GM19025 (cell line): Measurements from ENCODE around the gene COX6A2.

Source experiments
- ATAC-seq: cut with Tn5 transposase; IDR thresholded peaks from one replicate; pipeline ENCODE4 v1.9.1; 2021; ENCODE audit warnings: mild to moderate bottlenecking, low read depth, moderate library complexity; ENCODE audit not compliant: unreplicated experiment

The COX6A2 gene

DNA sequence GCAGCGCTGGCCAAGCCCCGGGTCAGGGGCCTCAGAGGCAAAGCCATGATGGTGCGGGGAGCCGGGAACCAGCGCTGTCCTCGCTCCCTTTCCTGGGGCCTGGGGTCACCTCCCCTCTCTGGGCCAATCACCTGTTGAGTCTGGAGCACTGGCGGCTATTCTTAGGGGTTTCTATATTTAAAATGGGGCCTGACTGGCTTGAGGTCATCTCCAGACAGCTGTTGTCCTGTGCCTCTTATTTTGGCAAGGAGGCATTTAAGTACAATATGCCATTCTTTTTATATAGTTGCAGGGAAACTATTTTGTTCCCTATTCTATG is at the start of gene COX6A2:
Gene COX6A2 (minus strand): TSS at position 82 of the 319 bp plus-strand sequence. CDS start 35 bp downstream, at position 47.
- no peak for ATAC-seq

DNA sequence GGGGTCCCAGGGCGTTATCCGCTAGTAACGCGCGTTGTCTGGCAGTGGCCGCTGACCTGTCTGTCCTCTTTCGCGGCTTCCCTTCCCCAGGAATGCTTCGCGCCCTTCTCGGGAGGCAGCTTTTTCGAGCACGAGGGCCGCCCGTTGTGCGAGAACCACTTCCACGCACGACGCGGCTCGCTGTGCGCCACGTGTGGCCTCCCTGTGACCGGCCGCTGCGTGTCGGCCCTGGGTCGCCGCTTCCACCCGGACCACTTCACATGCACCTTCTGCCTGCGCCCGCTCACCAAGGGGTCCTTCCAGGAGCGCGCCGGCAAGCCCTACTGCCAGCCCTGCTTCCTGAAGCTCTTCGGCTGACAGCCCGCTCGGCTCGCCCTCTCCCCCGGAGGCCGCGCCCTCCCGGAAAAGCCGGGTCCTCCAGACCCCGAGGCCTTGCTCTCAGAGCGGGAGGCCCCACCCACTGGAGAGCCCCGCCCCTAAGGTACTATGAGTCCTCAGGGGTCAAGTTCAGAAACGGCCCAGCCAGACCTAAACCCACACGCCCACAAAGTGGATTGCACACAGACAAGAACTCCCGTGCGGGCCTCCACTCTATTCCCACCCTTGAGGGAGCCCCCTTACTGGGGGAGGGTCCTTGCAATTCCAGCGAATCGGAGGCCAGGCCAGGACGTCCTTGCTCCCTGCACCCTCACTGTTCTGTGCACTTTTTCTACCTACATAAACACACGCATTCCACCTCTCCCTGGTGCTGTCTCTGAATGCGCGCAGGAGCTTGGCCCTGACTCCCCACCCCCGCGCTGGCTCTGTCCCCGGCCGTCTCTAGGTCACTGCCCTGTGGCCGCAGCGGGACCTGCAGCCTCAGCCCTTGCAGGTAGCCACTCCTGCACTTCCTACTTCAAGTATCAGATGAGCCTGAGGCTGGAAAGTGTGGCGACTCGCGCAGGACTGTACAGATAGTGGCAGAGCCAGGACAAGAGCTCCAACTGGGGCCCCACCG is 49.4 kb upstream of the COX6A2 start:
- ATAC-seq, result peak; percentile 21

DNA sequence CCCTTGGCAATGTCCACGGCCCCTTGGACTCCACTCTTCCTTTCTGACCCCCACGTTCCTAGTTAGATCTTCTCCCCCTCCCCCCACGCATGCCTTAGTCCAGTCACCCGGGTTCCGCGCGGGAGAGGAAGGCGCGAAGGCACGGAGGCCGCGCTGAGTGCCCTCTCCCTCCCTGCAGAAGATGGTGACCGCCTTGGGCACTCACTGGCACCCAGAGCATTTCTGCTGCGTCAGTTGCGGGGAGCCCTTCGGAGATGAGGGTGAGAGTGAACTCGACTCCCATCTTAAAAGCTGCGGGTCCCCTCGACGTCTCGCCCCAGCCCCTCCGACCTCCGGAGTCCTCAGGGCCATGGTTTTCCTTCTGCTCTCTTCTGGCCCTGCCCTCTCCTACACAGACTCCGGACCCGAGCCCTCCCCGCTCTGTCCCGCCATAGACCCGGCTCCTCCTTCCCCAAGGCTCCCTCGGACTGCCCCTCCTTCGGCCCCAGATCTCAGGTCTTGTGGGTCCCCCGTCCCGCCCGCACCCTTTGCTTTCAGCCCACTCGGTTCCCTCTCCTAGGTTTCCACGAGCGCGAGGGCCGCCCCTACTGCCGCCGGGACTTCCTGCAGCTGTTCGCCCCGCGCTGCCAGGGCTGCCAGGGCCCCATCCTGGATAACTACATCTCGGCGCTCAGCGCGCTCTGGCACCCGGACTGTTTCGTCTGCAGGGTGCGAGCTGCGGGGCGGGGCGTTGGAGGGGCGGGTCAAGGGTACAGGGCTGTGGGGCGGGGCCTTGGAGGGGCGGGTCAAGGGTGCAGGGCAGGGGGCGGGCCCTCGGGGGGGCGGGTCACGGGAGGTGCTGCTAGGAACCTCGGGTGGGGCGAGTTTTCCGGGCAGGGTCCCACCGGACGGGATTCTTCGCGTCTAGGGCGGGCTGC is 48.4 kb upstream of the COX6A2 start:
- peak; percentile 57 for ATAC-seq

DNA sequence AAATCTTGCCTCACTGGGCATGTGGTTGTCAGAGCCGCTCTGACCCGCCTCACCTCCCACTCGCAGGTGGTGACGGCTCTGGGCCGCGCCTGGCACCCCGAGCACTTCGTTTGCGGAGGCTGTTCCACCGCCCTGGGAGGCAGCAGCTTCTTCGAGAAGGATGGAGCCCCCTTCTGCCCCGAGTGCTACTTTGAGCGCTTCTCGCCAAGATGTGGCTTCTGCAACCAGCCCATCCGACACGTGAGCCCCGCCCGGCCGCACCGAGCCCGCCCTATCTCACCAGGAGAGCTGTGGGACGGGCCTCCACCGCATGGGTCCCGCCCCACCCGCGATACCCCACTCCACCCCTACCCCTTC is 47.8 kb upstream of the COX6A2 start:
- no peak for ATAC-seq

DNA sequence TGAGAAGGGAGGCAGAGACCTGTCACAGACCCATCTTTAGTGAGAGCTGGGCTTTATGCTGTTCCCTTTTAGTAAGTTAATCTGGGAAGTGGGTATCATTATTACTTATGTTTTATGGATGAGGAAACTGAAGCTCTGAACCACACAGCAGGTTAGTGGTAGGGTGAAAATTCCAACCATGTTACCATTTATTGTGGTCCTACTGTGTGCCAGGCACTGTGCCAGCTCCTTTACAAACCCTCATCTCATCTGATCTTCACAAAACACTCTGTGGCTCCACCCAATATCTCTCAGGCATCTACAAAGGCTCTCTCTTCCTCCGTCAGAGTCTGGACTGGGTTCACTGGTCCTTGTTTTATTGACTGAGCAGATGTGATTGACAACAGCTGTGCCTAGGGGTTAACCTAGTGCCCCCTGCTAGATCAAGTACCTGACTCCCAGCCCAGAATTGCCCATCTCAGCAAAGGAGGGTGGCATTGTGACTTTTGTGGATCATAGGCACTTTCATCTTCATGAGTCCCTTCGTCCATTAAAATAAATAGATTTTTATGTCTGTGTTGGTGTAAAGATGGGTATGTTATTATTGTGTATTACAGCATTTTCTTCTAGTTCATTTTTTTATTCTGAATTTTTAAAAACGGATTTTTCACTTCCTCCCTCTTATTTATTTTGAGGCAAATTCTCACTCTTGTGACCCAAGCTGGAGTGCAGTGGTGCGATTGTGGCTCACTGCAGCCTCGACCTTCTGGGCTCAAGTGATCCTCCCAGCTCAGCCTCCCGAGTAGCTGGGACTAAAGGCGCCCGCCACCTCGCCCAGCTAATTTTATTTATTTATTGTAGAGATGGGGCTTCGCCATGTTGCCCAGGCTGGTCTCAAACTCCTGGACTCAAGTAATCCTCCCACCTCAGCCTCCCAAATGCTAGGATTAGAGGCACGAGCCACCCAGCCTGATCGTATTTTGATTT is 46.9 kb upstream of the COX6A2 start:
- ATAC-seq, result no peak

DNA sequence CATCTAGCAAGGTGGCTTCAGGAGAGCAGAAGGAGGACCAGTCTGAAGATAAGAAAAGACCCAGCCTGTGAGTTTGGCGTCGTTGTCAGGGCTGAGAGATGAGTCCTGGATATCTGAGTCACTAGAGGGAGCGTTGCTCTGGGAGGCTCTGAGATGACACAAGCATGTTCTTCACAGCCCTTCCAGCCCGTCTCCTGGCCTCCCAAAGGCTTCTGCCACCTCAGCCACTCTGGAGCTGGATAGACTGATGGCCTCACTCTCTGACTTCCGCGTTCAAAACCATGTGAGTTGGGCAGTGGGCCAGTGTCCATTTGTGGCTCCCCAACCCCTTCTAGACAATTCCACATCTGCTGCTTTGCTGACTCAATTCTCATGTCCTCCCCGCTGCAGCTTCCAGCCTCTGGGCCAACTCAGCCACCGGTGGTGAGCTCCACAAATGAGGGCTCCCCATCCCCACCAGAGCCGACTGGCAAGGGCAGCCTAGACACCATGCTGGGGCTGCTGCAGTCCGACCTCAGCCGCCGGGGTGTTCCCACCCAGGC is 46.1 kb upstream of the COX6A2 start:
- no peak for ATAC-seq

DNA sequence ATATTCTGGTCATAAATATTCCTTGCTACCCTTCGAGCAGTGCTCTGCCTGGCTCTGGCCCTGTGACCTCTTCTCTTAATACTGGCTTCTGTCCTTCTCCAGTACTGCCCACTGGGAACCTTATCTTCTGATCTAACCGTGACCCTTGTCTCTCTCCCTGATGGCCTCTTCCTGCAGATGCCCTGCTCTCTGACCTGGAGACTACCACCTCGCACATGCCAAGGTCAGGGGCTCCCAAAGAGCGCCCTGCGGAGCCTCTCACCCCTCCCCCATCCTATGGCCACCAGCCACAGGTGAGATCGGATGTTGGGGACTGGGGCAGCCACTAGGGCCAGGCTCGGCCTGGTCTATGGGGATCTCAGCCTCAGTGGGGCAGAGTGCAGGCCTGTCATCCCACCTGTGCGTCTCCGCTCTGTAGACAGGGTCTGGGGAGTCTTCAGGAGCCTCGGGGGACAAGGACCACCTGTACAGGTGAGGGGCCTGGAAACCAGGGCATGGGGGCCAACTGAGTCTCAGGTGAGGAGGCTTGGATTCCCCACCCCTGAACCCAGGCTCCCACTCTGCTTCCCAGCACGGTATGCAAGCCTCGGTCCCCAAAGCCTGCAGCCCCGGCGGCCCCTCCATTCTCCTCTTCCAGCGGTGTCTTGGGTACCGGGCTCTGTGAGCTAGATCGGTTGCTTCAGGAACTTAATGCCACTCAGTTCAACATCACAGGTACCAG is 45.3 kb upstream of the COX6A2 start:
- no peak for ATAC-seq

DNA sequence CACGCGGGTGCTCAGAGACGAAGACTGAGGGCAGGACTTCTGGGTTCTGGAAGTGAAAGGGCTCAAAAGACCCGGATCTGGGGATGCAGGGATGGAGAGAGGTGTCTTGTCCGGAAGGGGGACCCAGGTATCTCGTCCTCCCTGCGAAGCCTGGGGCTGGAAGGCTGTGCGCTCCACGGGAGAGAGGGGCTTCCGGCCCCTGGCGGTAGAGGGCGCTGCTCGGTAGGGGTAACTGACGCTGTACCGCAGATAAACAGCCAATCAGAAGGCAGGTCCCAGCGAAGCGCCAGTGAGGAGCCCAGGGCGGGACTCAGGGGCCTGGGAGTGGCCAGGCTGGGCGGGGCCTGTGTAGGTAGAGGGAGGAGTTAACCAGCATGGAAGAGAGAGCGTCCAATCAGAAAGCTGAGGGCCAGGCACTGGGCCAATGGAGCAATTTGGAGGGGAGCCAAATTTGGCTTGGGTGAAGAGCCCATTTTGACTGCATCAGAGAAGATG is 44.6 kb upstream of the COX6A2 start:
- no peak for ATAC-seq

DNA sequence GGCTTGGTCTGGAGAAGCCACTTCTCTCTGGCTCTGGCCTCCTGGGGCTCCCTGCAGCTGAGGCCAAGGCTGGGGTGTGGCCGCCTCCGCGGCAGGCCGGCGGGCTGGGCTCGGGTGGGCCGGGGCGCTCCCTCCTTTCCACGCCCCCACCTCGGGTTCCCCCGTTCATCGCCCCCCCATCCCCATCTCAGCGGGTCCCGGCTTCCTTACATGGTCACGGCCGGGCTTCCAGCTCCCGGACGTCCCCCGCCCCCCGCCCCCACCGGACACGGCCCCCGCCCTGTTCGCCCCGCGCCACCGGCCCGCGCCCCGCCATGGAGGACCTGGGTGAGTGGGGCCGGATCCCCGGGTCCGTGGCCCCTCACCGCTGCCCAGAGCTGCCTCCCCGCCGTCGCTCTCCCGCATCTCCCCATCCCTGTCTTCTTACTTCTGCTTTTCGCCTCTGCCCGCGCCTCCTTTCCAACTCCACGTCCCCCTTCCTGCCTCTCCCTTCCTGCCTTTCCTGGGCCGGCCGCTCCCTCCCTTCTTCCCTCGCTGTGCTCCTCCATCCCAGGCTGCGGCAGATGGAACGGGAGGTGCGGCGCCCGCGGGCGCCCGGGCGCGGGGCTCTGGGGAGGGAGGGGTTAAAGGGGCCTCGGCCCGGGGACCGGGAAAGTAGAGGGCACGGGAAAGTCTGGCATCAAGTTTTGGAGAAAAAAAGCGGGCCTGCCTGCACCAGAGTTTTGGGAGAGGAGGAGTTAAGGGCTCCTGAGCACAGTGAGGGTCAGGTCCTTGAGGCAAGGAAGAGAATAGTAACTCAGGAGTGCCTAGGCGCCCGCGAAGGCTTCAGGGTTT is 43.9 kb upstream of the COX6A2 start, which contains the start of gene TGFB1I1:
Gene TGFB1I1 (plus strand): TSS at position 278 of the 834 bp plus-strand sequence. CDS start 37 bp downstream, at position 315.
- ATAC-seq, result no peak

DNA sequence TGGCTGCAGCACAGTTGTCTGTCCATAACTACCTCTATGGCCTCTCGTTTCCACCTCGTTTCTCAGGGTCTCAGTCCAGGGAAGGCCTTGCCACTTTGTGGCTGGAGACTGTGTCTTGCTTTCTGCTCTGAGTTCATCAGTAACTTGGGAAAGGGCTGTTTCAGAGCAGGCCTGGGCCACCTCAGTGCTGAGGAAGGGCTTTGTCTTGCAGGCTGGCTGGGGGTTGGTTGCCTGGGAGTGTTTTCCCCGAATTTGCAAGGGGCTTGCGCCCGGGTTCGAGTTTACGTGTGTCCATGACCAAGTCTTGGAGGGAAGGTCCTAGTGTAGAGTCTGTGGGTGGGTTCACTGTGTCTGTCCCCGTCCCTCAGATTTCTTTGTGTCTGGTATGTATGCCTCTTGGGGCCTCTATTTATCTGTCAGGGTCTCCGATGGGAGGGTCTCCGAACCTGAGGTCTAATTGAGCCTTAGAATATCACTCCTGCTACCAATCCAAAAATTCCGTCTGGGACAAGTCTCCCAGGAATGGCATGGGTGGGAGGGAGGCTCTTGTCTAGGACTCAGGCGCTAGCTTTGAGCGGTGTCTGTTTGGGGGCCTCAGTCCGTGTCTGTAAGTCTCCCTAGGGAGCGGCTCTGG is 43.2 kb upstream of the COX6A2 start:
- no peak for ATAC-seq

DNA sequence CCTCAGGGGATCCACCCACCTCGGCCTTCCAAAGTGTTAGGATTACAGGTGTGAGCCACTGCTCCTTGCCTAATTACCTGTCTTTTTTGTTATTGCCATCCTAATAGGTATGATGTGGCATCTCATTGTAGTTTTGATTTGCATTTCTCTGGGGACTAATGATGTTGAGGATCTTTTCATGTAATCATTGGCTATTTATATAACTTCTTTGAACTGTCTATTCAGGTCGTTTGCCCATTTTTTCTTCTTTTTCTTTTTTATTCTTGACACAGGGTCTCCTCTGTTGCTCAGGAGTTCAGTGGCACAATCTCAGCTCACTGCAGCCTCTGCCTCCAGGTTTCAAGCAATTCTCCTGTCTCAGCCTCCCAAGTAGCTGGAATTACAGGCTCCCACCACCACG is 42.5 kb upstream of the COX6A2 start:
- ATAC-seq, result no peak

DNA sequence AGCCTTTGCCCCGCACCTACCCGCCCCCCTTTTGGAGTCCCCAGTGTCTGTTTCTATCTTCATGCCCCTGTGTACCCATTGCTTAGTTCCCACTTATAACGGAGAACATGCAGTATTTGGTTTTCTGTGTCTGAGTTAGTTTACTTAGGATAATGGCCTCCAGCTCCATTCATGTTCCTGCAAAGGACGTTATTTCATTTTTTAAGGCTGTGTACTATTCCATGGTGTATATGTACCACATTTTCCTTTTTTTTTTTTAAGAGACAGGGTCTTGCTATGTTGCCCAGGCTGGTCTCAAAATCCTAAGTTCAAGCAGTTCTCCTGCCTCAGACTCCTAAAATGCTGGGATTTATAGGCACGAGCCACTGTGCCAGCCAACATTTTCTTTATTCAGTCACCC is 39.7 kb upstream of the COX6A2 start:
- ATAC-seq, result no peak

DNA sequence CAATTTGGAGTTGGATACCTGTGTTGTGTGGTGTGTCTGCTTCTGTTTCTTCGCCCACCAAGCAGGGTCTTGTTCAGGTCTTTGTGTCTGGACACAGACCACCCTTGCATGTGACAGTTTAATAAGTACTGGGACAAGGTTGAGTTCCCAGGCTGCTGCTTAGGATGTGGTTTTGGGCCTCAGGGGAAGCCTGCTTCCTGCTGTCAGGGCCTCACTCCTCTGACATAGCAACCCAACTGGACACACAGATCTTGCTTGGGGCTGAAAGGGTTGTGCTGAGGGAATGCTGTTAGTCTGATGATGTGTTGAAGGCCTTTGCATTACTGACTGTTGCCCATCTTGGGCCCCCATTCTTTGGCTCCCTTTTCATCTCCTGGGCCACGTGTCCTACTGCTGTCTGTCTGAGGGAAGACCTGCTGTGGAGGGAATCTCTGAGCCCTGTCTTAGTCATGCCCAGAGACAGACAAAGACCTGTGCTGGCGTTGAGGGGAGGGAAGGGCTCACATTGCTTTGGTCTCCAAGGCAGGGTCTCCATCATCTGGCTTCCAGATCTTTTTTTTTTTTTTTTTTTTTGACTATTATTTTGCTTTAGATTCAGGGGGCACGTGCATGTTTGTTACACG is 39.1 kb upstream of the COX6A2 start:
- peak; percentile 54 for ATAC-seq

DNA sequence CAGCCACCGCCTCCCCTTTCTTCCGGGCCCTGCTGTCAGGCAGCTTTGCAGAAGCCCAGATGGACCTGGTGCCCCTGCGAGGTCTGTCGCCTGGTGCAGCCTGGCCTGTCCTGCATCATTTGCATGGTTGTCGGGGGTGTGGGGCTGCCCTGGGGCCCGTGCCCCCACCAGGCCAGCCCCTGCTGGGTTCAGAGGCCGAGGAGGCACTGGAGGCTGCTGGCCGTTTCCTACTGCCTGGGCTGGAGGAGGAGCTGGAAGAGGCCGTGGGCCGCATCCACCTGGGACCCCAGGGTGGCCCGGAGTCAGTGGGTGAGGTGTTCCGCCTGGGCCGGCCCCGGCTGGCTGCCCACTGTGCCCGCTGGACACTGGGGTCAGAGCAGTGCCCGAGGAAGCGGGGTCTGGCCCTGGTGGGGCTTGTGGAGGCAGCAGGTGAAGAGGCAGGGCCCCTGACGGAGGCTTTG is 38.3 kb upstream of the COX6A2 start:
- no peak for ATAC-seq

DNA sequence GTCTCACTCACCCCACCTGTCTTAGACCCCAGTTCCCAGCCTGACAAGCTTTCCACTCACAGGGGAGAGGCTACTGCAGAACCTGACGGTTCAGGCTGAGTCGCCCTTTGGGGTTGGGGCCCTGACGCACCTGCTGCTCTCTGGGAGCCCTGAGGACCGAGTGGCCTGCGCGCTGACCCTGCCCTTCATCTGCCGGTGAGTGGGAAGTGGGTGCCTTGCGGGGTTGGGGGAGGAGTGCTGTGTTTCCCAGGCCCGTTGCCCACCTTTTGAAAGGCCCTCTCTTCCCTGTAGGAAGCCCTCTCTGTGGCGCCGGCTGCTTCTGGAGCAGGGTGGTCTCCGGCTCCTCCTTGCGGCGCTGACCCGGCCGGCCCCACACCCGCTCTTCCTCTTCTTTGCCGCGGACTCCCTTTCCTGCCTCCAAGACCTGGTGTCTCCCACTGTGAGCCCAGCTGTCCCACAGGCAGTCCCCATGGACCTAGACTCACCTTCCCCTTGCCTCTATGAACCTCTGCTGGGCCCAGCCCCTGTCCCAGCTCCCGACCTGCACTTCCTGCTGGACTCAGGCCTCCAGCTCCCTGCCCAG is 37.7 kb upstream of the COX6A2 start:
- ATAC-seq, result no peak

DNA sequence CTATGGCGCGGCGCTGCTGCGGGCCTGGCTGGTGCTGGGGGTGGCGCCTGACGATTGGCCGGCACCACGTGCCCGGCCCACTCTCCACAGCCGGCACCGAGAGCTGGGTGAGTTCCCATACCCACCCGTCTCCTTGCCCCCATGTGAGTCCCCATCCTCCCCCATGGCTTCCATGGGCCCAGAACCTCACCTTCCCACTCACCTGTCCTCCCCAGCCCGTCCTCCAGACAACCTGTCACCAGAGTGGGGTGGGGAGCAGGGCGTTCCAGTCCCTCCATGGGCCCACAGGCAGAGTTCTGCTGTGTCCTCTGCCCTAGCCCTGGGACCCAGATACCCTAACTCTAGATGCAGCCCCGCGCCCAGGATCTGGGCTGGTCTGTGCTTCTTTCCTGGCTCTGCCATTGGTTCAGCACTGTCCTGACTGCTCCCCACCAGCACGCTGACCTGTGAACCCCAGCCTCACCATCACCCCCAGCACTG is 36.7 kb upstream of the COX6A2 start:
- ATAC-seq, result no peak

DNA sequence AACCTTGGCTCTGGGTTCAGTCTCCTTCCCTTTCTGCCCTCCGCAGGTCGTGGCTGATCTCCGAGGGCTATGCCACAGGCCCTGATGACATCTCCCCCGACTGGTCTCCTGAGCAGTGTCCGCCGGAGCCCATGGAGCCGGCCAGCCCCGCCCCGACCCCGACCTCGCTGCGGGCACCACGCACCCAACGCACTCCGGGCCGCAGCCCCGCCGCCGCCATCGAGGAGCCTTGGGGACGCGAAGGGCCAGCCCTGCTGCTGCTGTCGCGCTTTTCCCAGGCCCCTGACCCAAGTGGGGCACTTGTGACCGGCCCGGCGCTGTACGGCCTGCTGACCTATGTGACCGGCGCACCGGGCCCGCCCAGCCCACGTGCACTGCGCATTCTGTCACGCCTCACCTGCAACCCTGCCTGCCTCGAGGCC is 36.2 kb upstream of the COX6A2 start:
- ATAC-seq, result no peak
